Fibroblast of upper back skin (primary cell): ENCODE data around the gene GTF2H3.
A peak's percentile ranks its signal among the peaks of the same experiment; 100 is the strongest.
"Not testable (repeated sequence)": the region's sequence is repeated elsewhere in the genome, so short reads cannot be mapped to it uniquely, and the experiment has no call there.

ENCODE experiments used
- DNase-seq: peaks from one replicate; pipeline ENCODE4 v3.0.0-alpha.2; 2013

GTF2H3 gene

GRCh38 chr12:123633379-123634141, at the start of gene GTF2H3, which contains the start of gene EIF2B1:
TSS of gene GTF2H3 (plus strand) at chr12:123633829. CDS start at chr12:123633860, 31 bp downstream.
TSS of gene EIF2B1 (minus strand) at chr12:123633686. CDS start at chr12:123633557, 129 bp downstream.
- DNase-seq, result peak; percentile 96

DNA sequence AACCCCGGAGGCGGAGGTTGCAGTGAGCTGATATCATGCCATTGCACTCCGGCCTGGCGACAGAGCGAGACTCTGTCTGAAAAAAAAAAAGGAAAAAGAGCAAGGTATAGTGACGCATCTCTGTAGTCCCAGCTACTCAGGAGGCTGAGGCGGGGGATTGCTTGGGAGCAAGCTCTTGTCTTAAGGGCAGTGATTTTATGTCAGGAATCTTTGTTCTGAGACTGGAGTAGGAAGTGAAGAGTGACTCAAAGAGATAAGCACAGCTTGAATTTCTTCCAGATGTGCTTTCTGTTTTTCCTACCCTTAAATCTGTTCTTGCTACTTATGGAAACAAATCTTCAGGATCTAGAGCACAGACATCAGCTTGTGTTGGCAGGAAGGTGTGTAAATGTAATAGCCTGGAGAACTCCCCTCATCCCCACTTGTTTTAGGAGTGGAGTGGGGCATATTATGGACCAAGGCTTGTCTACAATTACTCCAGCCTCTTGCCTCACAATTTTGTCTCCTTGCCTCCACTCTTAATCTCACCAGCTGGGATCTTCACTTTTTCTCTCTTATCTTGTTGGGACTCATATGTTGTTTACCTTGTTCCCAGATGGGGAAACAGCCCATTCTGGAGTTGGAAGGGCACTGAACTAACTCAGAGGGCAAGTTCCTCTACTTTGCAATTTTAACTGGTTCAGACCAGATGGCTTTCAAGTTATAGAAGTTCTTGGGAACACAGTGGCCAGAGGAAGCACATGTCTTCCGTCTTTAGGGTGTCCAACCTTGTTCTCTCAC, 41.7 kb upstream of the GTF2H3 start:
- no peak for DNase-seq

DNA sequence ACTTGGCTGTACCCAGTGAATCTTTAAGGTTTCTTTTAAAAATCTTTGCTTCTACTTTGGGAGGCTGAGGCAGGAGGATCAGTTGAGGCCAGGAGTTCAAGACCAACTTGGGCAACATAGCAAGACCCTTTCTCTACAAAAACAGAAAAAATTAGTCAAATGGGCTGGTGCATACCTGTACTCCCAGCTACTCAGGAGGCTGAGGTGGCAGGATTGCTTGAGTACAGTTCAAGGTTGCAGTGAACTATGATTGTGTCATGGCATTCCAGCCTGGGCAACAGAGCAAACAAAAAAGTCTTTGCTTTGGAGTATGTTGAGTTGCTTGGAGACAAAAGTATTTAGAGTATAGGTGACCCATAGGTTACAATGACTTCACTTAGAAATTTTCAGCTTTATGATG, 37.9 kb upstream of the GTF2H3 start:
- DNase-seq, result no peak

GRCh38 chr12:123597100-123597499, 36.5 kb upstream of the GTF2H3 start:
- no peak for DNase-seq

GRCh38 chr12:123598522-123598921, 35.1 kb upstream of the GTF2H3 start:
- DNase-seq, result no peak

- DNase-seq, result no peak
These were observed 34.3 kb upstream of the GTF2H3 start for GRCh38 chr12:123599310-123599709.

DNA sequence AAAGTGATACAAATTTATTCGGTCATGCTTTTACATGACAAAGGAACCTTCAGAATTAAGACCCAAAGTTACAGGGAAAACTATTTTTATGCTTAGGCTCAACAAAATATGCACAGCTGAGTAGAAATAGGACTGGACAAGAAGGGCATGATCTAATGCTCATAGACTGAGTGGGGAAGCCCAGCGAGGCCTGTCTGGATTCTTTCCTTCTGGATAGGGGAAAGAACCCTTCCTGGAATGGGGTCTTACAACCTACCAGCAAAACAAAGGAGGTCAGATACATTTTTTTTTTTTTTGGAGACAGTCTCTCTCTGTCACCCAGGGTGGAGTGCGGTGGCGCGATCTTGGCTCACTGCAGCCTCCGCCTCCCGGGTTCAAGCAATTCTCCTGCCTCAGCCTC, 33.9 kb upstream of the GTF2H3 start:
- no peak for DNase-seq

- DNase-seq, result peak; percentile 75
These were observed 31.8 kb upstream of the GTF2H3 start, which contains the start of gene DDX55 for GRCh38 chr12:123601602-123602489. TSS of gene DDX55 (plus strand) at chr12:123602099. CDS start at chr12:123602149, 50 bp downstream.

DNA sequence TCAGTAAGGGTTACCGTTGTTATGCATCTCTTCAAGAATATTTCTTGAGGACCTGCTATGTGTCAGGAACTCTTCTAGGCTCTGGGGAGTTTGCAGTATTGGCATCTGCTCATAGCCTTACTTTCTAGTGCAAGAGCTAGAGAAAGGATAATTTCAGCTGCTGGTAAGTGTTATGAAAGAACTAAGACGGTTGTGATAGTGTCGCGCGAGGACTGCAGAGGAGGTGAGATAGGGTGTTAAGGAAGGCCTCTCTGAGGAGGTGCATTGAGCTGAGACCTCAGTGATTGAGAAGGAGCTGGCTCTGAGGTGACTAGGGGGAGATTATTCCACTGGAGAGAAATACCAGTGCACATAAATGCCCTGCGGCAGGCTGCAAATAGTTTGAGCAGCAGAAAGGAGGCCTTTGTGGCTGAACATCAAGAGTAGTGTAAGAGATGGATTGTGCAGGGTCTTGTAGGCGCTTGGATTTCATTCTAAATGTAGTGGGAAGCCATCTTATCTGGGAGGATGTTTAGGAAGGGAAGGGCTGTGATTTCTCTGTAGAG, 30.9 kb upstream of the GTF2H3 start:
- no peak for DNase-seq

DNA sequence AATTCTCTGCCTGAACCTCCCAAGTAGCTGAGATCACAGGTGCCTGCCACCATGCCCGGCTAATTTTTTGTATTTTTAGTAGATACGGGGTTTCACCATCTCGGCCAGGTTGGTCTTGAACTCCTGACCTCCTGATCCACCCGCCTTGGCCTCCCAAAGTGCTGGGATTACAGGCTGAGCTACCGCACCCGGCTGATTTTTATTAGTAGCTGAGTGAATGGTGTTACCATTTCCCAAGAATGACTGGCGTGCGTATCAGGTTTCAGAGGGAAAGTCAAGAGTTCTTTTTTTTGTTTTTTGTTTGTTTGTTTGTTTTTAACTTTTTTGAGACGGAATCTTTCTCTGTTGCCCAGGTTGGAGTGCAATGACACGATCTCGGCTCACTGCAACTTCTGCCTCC, 30.1 kb upstream of the GTF2H3 start:
- not testable (repeated sequence) for DNase-seq

GRCh38 chr12:123607756-123608155, 25.9 kb upstream of the GTF2H3 start:
- DNase-seq, result no peak

GRCh38 chr12:123608182-123608581, 25.4 kb upstream of the GTF2H3 start:
- no peak for DNase-seq

DNA sequence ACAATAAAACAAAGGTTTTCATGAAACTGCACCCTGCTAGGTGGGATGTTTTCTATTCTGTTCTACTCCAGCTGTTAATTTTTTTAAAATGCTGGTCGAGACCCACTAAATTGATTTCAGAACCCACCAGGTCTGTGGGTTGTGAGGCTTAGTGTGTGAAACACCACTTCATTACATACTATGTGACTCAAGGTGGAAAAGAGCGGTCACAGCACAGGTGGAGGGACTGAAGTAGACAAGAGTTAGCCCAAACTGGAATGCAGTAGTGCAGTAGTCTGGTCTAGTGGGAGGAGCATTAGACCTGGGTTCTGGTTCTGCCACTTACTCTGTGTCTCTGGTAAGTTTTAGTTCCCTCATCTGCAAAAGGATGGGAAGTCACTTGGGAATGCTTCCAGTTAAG, 19.5 kb upstream of the GTF2H3 start:
- DNase-seq, result no peak

DNA sequence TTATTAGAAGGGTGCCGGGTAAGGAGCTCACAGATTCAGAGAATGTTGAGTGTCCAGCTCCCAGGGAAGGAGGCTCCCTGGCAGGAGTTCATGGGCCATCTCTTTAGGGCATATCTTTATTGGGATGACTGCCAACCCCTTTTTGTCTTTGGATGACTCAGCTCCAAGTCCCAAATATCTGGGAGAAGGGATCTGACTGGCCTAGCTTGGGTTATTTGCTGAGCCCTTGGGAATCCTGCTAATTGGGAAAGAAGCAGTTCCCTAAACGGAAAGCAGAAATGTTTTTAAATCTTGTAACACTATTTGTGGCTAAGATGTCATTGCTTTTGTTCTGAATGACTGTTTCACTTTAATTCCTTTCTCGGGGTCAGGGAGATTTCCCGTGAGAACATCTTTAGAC, 19.1 kb upstream of the GTF2H3 start:
- DNase-seq, result peak; percentile 21

GRCh38 chr12:123617144-123617543, 16.5 kb upstream of the GTF2H3 start:
- DNase-seq, result no peak

GRCh38 chr12:123617580-123617979, 16.0 kb upstream of the GTF2H3 start:
- DNase-seq, result no peak

DNA sequence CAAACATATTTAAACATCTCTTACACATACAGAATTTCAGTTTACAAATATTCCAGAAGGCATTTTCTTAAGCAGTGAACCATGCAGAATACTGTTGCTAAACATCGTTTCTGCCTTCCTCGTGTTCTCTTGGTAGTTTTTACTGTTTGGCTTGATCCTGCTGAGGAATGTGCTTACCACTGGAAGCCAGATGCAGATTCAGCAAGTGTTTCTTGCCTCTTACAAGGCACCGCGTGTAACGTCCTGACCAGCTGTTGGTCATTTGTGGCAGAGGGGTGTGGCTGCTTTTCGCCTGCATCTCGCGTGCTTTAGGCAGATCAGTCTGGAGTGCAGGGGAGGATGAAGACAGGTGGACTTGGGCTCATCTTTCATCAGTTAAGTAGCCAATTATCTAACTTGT, 12.5 kb upstream of the GTF2H3 start:
- DNase-seq, result no peak

GRCh38 chr12:123621619-123622530, 11.8 kb upstream of the GTF2H3 start:
- no peak for DNase-seq

- DNase-seq, result no peak
These were observed 523 bp downstream of the GTF2H3 start for GRCh38 chr12:123634142-123634561.

GRCh38 chr12:123643911-123644310, 10.3 kb downstream of the GTF2H3 start:
- DNase-seq, result no peak

DNA sequence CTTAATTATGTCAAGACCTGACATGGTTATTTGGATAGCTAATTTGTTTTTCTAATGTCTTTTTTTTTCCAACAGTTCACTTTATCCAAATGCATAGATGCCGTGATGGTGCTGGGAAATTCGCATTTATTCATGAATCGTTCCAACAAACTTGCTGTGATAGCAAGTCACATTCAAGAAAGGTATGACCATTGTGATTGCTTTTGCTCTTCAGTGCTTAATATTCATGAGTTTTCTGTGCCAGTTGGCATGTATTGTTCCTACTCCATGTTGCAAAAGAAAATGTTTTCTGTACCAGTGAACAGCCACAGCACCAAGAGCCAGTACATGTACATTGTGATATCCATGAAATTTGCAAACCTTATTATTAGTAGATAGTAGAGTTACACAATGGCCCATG, 11.8 kb downstream of the GTF2H3 start:
- DNase-seq, result no peak

- DNase-seq, result no peak
These were observed 12.2 kb downstream of the GTF2H3 start for GRCh38 chr12:123645878-123646277.
